ENCODE results near the gene VWA3B. TPM values are rescaled to one million over a fixed set of nuclear protein-coding genes. Genes with fewer than 3 reads are reported as not detected.

VWA3B gene
- total RNA-seq, 1 experiment from 2014 or later = not detected

GRCh38 chr2:98341241-98341640 lies 254.3 kb downstream of the VWA3B start:
- Histone ChIP-seq H3K23ac (ENCODE audit: insufficient read length, low read depth, low read length) (no peak overlapping the region), H3K56ac (ENCODE audit: insufficient read length, low read depth, low read length) (no peak overlapping the region), H3K4ac (ENCODE audit: low read depth, low read length) (no peak overlapping the region), H3K9ac (ENCODE audit: extremely low read depth, insufficient read length, low read length) (no peak overlapping the region), H3K18ac (ENCODE audit: insufficient read length, low read depth, low read length) (no peak overlapping the region), H2BK15ac (ENCODE audit: low read depth, low read length) (no peak overlapping the region), H2BK20ac (ENCODE audit: low read depth, low read length, poor library complexity, severe bottlenecking) (no peak overlapping the region), H4K20me1 (ENCODE audit: control insufficient read depth, insufficient read depth, insufficient read length) (no peaks in the 10 kb centered on the region), H4K5ac (ENCODE audit: insufficient read length, low read depth, low read length) (no peak overlapping the region), H3K27ac (ENCODE audit: insufficient read length, low read depth, low read length) (no peak overlapping the region), H2BK5ac (ENCODE audit: insufficient read length, low read length) (no peak overlapping the region), H3K9me3 (ENCODE audit: control insufficient read depth, low read depth, low read length) (no peaks in the 10 kb centered on the region), H2BK120ac (ENCODE audit: low read depth, low read length, poor library complexity, severe bottlenecking) (no peak overlapping the region), H3K27me3 (ENCODE audit: insufficient read depth, low read length) (peaks cover 20% of the 10 kb centered on the region), H4K8ac (replicated peaks; ENCODE audit: insufficient read length, low read depth, low read length) (no peak overlapping the region), H4K91ac (ENCODE audit: insufficient read length, low read depth, low read length) (no peak overlapping the region), H3T11ph (ENCODE audit: low read length) (no peak overlapping the region), H3K4me2 (ENCODE audit: insufficient read depth, insufficient read length, low read length) (no peak overlapping the region), H3K14ac (ENCODE audit: insufficient read depth, low read length) (no peak overlapping the region), H2BK12ac (ENCODE audit: insufficient read length, low read depth, low read length) (no peak overlapping the region), H3K23me2 (ENCODE audit: insufficient read length, low read depth, low read length, poor library complexity, severe bottlenecking) (peaks cover 4% of the 10 kb centered on the region), H2AFZ (ENCODE audit: low read length) (no peak overlapping the region), H3K79me1 (ENCODE audit: insufficient read depth, low read depth, low read length, poor library complexity, severe bottlenecking) (no peaks in the 10 kb centered on the region), H3K4me1 (ENCODE audit: insufficient read depth, low read length) (no peaks in the 10 kb centered on the region), H3K79me2 (ENCODE audit: insufficient read depth, low read length) (no peaks in the 10 kb centered on the region), H2AK5ac (ENCODE audit: insufficient read length, low read length) (no peak overlapping the region)
- no CpG with 5 or more reads among the region's 2 CpGs for WGBS (ENCODE audit: extremely low coverage, insufficient read length, low lambda C conversion rate)
- Mint-ChIP-seq H3K27me3 (ENCODE audit: low read depth) (peaks cover 71% of the 10 kb centered on the region), H3K4me3 (no peak overlapping the region), H3K27ac (no peak overlapping the region), H3K9me3 (peaks cover 9 to 11% of the 10 kb centered on the region in 2 experiments), H3K36me3 (ENCODE audit: insufficient read depth in 1 of 3, low read depth in 3 of 3) (peaks cover 0 to 4% (median 2%) of the 10 kb centered on the region in 3 experiments; a peak in 2 of 7 replicates), H3K4me1 (peaks cover 7 to 14% of the 10 kb centered on the region in 2 experiments)
- no peak for DNase-seq
- TF ChIP-seq CTCF (conservative IDR thresholded peaks at IDR 0.05) = no peak
